Fibroblast of lung (primary cell): ENCODE measurements around the gene ZC3H11A. TPM values are rescaled to one million over a fixed set of nuclear protein-coding genes. Genes with fewer than 3 reads are reported as not detected.

Source experiments
- DNase-seq, 2 donors: peaks; one replicate each; pipeline versions ENCODE4 v3.0.0 to v3.0.0-alpha.2; 2010; ENCODE audit warnings: low read depth in 2 of 2
- H2AFZ ChIP-seq: 2 replicates; pipeline ENCODE4 v1.5.1; 2012; ENCODE audit warnings: low read length, control low read depth, inconsistent platforms
- H3K27ac ChIP-seq: 2 replicates; pipeline ENCODE4 v1.5.1; 2011; ENCODE audit warnings: low read length, control low read depth; ENCODE audit not compliant: insufficient read depth
- H3K27me3 ChIP-seq: 2 replicates; pipeline ENCODE4 v1.5.1; 2011; ENCODE audit warnings: mild to moderate bottlenecking, low read length; ENCODE audit not compliant: control insufficient read depth, insufficient read depth
- H3K36me3 ChIP-seq: 2 replicates; pipeline ENCODE4 v1.5.1; 2011; ENCODE audit warnings: low read length; ENCODE audit not compliant: control insufficient read depth, insufficient read depth
- H3K4me1 ChIP-seq: 2 replicates; pipeline ENCODE4 v1.5.1; 2011; ENCODE audit warnings: low read length; ENCODE audit not compliant: control insufficient read depth, insufficient read depth; ENCODE audit errors: extremely low read depth
- H3K4me2 ChIP-seq: 2 replicates; pipeline ENCODE4 v1.5.1; 2011; ENCODE audit warnings: low read length, control low read depth; ENCODE audit not compliant: insufficient read depth; ENCODE audit errors: extremely low read depth
- H3K4me3 ChIP-seq, 4 experiments: fragments of 200-600 bp in 1 of 4; sonication (generic) in 1 of 4; replicated peaks in 1 of 4; 2 replicates each; pipeline ENCODE4 v1.5.1; 2011 to 2016; ENCODE audit warnings: low read length in 4 of 4, low read depth in 3 of 4, mild to moderate bottlenecking in 3 of 4, control low read depth in 2 of 4, inconsistent platforms in 1 of 4, mixed read lengths in 1 of 4; ENCODE audit not compliant: insufficient read depth in 1 of 4; ENCODE audit errors: control extremely low read depth in 1 of 4
- H3K79me2 ChIP-seq: 2 replicates; pipeline ENCODE4 v1.5.1; 2012; ENCODE audit warnings: mild to moderate bottlenecking, low read length, inconsistent platforms; ENCODE audit not compliant: control insufficient read depth, insufficient read depth
- H3K9ac ChIP-seq: 2 replicates; pipeline ENCODE4 v1.5.1; 2011; ENCODE audit warnings: mild to moderate bottlenecking, low read length, control low read depth; ENCODE audit not compliant: insufficient read depth
- H3K9me3 ChIP-seq: 2 replicates; pipeline ENCODE4 v1.5.1; 2012; ENCODE audit warnings: low read depth, low read length; ENCODE audit not compliant: control insufficient read depth, insufficient read depth
- H4K20me1 ChIP-seq: 2 replicates; pipeline ENCODE4 v1.5.1; 2011; ENCODE audit warnings: low read length; ENCODE audit not compliant: control insufficient read depth, insufficient read depth; ENCODE audit errors: extremely low read depth
- EZH2 ChIP-seq: IDR thresholded peaks from 2 replicates; pipeline ENCODE4 v1.5.1; 2012; ENCODE audit warnings: low read length, control low read depth, mild to moderate bottlenecking; ENCODE audit errors: missing control alignments
- polyA plus RNA-seq, 2 donors: library from polyadenylated mRNA; depleted of rRNA in 1 of 2; stranded (reverse) in 1 of 2; unstranded in 1 of 2; fragments of >200 nt; gene quantifications; 2 replicates each; pipeline ENCODE4 v1.2.1, GENCODE V29; 2011 to 2012; ENCODE audit warnings: missing spikeins in 1 of 2
- total RNA-seq: library from RNA; depleted of rRNA; stranded (reverse); fragments of >200 nt; gene quantifications from 2 replicates; pipeline ENCODE4 v1.2.1, GENCODE V29; 2014
- TF ChIP-seq, protein P1 (sequence below), 2 donors: IDR thresholded peaks in 1 of 2; conservative IDR thresholded peaks in 1 of 2; 1 replicate in 1 of 2; 2 replicates in 1 of 2; pipeline ENCODE4 v1.5.1; 2011 to 2012; ENCODE audit warnings: low read length in 2 of 2, control low read depth in 1 of 2, inconsistent platforms in 1 of 2, low read depth in 1 of 2, mild to moderate bottlenecking in 1 of 2

ZC3H11A gene
- total and polyA plus RNA-seq, 2 donors (not counting 1 experiment from before 2014, with no cell fraction given), result 88.0 to 98.6 TPM

DNA sequence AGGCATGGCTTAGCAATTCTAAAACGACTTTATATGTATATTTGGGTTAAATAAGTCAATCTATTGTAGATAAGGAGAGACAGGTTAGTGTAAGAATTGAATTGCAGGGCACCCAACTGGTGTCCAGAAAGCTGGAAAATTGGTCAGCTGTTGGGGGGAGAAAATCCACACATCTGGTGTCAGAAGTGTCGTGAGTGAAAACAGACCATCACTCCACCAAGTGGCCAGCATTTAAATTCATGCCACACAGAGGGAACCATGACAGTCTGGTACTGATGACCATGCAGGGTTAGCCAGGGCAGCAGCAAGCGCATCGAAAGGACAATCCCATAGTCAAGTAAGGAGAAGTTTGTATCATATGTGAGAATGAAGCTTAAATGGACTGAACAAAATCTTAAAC lies 18.8 kb upstream of the ZC3H11A start:
- Histone ChIP-seq H3K4me2 (no peak overlapping the region), H3K9me3 (no peaks in the 10 kb centered on the region), H2AFZ (no peak overlapping the region), H3K4me1 (no peaks in the 10 kb centered on the region), H3K27me3 (peaks cover 5% of the 10 kb centered on the region), H3K27ac (no peak overlapping the region), H4K20me1 (no peaks in the 10 kb centered on the region), H3K9ac (no peak overlapping the region), H3K36me3 (no peaks in the 10 kb centered on the region), H3K4me3 (no peak overlapping the region), H3K79me2 (no peaks in the 10 kb centered on the region)
- no peak for DNase-seq
- no peak for TF ChIP-seq EZH2
- TF ChIP-seq, protein P1, sequence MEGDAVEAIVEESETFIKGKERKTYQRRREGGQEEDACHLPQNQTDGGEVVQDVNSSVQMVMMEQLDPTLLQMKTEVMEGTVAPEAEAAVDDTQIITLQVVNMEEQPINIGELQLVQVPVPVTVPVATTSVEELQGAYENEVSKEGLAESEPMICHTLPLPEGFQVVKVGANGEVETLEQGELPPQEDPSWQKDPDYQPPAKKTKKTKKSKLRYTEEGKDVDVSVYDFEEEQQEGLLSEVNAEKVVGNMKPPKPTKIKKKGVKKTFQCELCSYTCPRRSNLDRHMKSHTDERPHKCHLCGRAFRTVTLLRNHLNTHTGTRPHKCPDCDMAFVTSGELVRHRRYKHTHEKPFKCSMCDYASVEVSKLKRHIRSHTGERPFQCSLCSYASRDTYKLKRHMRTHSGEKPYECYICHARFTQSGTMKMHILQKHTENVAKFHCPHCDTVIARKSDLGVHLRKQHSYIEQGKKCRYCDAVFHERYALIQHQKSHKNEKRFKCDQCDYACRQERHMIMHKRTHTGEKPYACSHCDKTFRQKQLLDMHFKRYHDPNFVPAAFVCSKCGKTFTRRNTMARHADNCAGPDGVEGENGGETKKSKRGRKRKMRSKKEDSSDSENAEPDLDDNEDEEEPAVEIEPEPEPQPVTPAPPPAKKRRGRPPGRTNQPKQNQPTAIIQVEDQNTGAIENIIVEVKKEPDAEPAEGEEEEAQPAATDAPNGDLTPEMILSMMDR (conservative IDR thresholded peaks at IDR 0.05 in 1 of 2, IDR thresholded peaks at IDR 0.05 in 1 of 2; ENCODE audit: low read depth in 1 of 2, low read length in 2 of 2), result no peak

DNA sequence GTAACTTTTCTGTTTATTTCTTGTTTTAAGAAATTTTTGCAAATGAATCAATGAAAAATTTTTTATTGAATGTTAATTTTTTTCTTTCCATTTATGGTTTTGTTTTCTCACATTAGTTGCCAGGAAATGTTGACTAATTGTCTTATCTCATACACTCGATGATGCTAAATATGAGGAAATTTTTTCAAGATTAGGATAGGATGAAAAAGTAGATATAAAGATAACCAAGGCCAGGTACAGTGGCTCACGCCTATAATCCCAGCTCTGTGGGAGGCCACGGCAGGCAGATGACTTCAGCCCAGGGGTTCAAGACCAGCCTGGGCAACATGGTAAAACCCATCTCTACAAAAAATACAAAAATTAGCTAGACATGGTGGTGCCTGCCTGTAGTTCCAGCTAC lies 17.8 kb upstream of the ZC3H11A start:
- Histone ChIP-seq H3K36me3 (no peaks in the 10 kb centered on the region), H3K9ac (no peak overlapping the region), H2AFZ (no peak overlapping the region), H3K27me3 (no peaks in the 10 kb centered on the region), H3K4me3 (no peak overlapping the region), H3K79me2 (no peaks in the 10 kb centered on the region), H3K4me1 (no peaks in the 10 kb centered on the region), H4K20me1 (no peaks in the 10 kb centered on the region), H3K27ac (no peak overlapping the region), H3K4me2 (no peak overlapping the region), H3K9me3 (no peaks in the 10 kb centered on the region)
- TF ChIP-seq, protein P1 (conservative IDR thresholded peaks at IDR 0.05 in 1 of 2, IDR thresholded peaks at IDR 0.05 in 1 of 2; ENCODE audit: low read depth in 1 of 2, low read length in 2 of 2), result no peak
- no peak for TF ChIP-seq EZH2
- no peak for DNase-seq

DNA sequence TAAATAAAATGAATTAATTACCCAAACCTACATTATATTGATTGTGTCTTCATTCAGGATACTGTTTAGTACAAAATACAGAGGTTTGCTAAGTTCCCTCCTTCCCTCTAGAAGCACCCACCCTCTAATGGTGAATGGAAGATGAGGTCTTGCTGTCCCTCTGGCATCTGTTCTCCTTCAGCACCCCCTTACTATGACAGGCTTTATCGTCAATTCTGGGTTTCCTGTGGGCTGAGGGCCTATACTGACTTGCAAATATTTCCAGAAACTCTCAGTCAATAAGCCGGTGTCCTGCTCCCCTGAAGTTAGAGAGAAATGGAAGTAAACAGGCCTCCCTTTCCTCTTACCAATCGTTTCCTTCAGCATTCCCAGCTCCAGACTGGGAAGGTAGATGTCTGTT lies 17.3 kb upstream of the ZC3H11A start:
- no peak overlapping the region for H3K4me3 ChIP-seq
- H3K27me3 ChIP-seq, result no peaks in the 10 kb centered on the region
- H3K9me3 ChIP-seq, result no peaks in the 10 kb centered on the region
- H3K4me2 ChIP-seq, result no peak overlapping the region
- H3K79me2 ChIP-seq, result no peaks in the 10 kb centered on the region
- H2AFZ ChIP-seq, result no peak overlapping the region
- H3K27ac ChIP-seq, result no peak overlapping the region
- no peak overlapping the region for H3K9ac ChIP-seq
- H4K20me1 ChIP-seq, result no peaks in the 10 kb centered on the region
- no peaks in the 10 kb centered on the region for H3K4me1 ChIP-seq
- TF ChIP-seq, protein P1 (conservative IDR thresholded peaks at IDR 0.05 in 1 of 2, IDR thresholded peaks at IDR 0.05 in 1 of 2; ENCODE audit: low read depth in 1 of 2, low read length in 2 of 2), result no peak
- no peak for TF ChIP-seq EZH2
- H3K36me3 ChIP-seq, result no peaks in the 10 kb centered on the region
- DNase-seq, result no peak
